ENCODE measurements around the gene ANOS1.
"Not testable (repeated sequence)": the region's sequence is repeated elsewhere in the genome, so short reads cannot be mapped to it uniquely, and the experiment has no call there.

Gene ANOS1

GRCh38 chrX:8629871-8630270 is 102.1 kb downstream of the ANOS1 start:
- no peak for DNase-seq (ENCODE audit: low spot score)

GRCh38 chrX:8627796-8628195 is 104.1 kb downstream of the ANOS1 start:
- no peak for DNase-seq (ENCODE audit: low spot score)

GRCh38 chrX:8607326-8607725 is 124.6 kb downstream of the ANOS1 start:
- DNase-seq (ENCODE audit: low spot score) = no peak

- no peak for DNase-seq (ENCODE audit: low spot score)
Observed at GRCh38 chrX:8604131-8604530, 127.8 kb downstream of the ANOS1 start.

GRCh38 chrX:8591501-8591900 is 140.4 kb downstream of the ANOS1 start:
- DNase-seq (ENCODE audit: low spot score) = no peak

- DNase-seq (ENCODE audit: low spot score) = no peak
Observed at GRCh38 chrX:8586953-8587352, 145.0 kb downstream of the ANOS1 start.

GRCh38 chrX:8579602-8580001 is 152.3 kb downstream of the ANOS1 start:
- DNase-seq (ENCODE audit: low spot score) = no peak

GRCh38 chrX:8576821-8577220 is 155.1 kb downstream of the ANOS1 start:
- no peak for DNase-seq (ENCODE audit: low spot score)

GRCh38 chrX:8565729-8566128 is 166.2 kb downstream of the ANOS1 start:
- no peak for DNase-seq (ENCODE audit: low spot score)

GRCh38 chrX:8548446-8548845 is 183.5 kb downstream of the ANOS1 start:
- DNase-seq (ENCODE audit: low spot score) = no peak

- DNase-seq (ENCODE audit: low spot score) = no peak
Observed at GRCh38 chrX:8546715-8547114, 185.2 kb downstream of the ANOS1 start.

GRCh38 chrX:8520791-8521190 is 211.1 kb downstream of the ANOS1 start:
- no peak for DNase-seq (ENCODE audit: low spot score)

- no peak for DNase-seq (ENCODE audit: low spot score)
Observed at GRCh38 chrX:8520178-8520577, 211.8 kb downstream of the ANOS1 start.

- DNase-seq (ENCODE audit: low spot score) = no peak
Observed at GRCh38 chrX:8504451-8504850, 227.5 kb downstream of the ANOS1 start.

- not testable (repeated sequence) for DNase-seq (ENCODE audit: low spot score)
Observed at GRCh38 chrX:8502101-8502500, 229.8 kb downstream of the ANOS1 start.

- no peak for DNase-seq (ENCODE audit: low spot score)
Observed at GRCh38 chrX:8500203-8500602, 231.7 kb downstream of the ANOS1 start.

- not testable (repeated sequence) for DNase-seq (ENCODE audit: low spot score)
Observed at GRCh38 chrX:8495036-8495435, 236.9 kb downstream of the ANOS1 start.

GRCh38 chrX:8484360-8484949 is 247.5 kb downstream of the ANOS1 start:
- DNase-seq (ENCODE audit: low spot score) = no peak
